NCI-H345 treated with DMSO at 0.1 percent for 48 hours (cell line): Measurements from ENCODE around the gene GLIS2.
A peak's percentile ranks its signal among the peaks of the same experiment; 100 is the strongest.

Source experiments
- DNase-seq: peaks from one replicate; lab custom pipeline; 2025; ENCODE audit not compliant: unreplicated experiment; lab: John Stamatoyannopoulos, UW

Gene GLIS2

GRCh38 chr16:4350365-4350786, 34.5 kb downstream of the GLIS2 start:
- no peak for DNase-seq

- peak; percentile 90 for DNase-seq
Observed at GRCh38 chr16:4350787-4351659, 35.2 kb downstream of the GLIS2 start, which contains the start of gene PAM16. PAM16 (minus strand) TSS chr16:4351321; CDS start chr16:4351234, 87 bp downstream.

- DNase-seq: no peak
Observed at GRCh38 chr16:4351880-4352279, 36.0 kb downstream of the GLIS2 start.

- DNase-seq: no peak
Observed at GRCh38 chr16:4352843-4353242, 37.0 kb downstream of the GLIS2 start.

- DNase-seq: peak; percentile 15
Observed at GRCh38 chr16:4353675-4354074, 37.8 kb downstream of the GLIS2 start.

- DNase-seq: no peak
Observed at GRCh38 chr16:4354512-4355409, 38.9 kb downstream of the GLIS2 start.

GRCh38 chr16:4356820-4357219, 41.0 kb downstream of the GLIS2 start:
- DNase-seq: no peak

GRCh38 chr16:4358236-4358635, 42.4 kb downstream of the GLIS2 start:
- DNase-seq: no peak

GRCh38 chr16:4358831-4359561, 43.1 kb downstream of the GLIS2 start:
- no peak for DNase-seq

GRCh38 chr16:4359914-4360313, 44.0 kb downstream of the GLIS2 start:
- no peak for DNase-seq

- no peak for DNase-seq
Observed at GRCh38 chr16:4360538-4361021, 44.7 kb downstream of the GLIS2 start.

- no peak for DNase-seq
Observed at GRCh38 chr16:4361033-4361943, 45.4 kb downstream of the GLIS2 start.

- no peak for DNase-seq
Observed at GRCh38 chr16:4361944-4362311, 46.1 kb downstream of the GLIS2 start.

GRCh38 chr16:4362476-4363135, 46.7 kb downstream of the GLIS2 start:
- no peak for DNase-seq

GRCh38 chr16:4364196-4365013, 48.5 kb downstream of the GLIS2 start:
- no peak for DNase-seq

GRCh38 chr16:4365014-4365406, 49.1 kb downstream of the GLIS2 start:
- DNase-seq: no peak

- no peak for DNase-seq
Observed at GRCh38 chr16:4365615-4366014, 49.7 kb downstream of the GLIS2 start.

- no peak for DNase-seq
Observed at GRCh38 chr16:4366016-4366415, 50.1 kb downstream of the GLIS2 start.
